VCaP (cell line): ENCODE results near the gene ANXA2.
A peak's percentile ranks its signal among the peaks of the same experiment; 100 is the strongest.
"Not testable (repeated sequence)": the region's sequence is repeated elsewhere in the genome, so short reads cannot be mapped to it uniquely, and the experiment has no call there.

Source experiments
- H3K27ac ChIP-seq: fragments of 450-650 bp; 2 replicates; pipeline ENCODE4 v1.5.1; 2017
- TF ChIP-seq, protein P1 (sequence below): fragments of 450-650 bp; conservative IDR thresholded peaks from 2 replicates; pipeline ENCODE4 v1.5.1; 2017; ENCODE audit warnings: mild to moderate bottlenecking, moderate library complexity

The ANXA2 gene

DNA sequence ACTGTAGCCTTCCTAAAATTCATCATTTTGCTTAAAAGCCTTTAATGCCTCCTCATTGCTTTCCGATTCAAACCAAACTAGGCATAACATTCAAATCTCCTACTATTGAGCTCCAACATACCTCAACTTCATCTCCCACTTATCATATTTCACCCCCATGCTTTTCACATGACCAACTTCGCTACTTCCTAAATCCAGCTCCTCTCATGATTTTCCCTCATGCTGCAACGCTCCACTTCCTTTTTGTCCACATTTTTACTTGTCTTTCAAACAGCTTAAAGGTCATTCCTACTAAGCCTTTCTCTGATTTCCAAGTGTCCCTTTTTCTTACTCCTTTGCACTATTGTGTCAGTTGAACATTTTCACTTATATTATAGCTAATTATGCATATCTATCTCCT, 20.3 kb upstream of the ANXA2 start:
- no peak overlapping the region for H3K27ac ChIP-seq
- TF ChIP-seq, protein P1, sequence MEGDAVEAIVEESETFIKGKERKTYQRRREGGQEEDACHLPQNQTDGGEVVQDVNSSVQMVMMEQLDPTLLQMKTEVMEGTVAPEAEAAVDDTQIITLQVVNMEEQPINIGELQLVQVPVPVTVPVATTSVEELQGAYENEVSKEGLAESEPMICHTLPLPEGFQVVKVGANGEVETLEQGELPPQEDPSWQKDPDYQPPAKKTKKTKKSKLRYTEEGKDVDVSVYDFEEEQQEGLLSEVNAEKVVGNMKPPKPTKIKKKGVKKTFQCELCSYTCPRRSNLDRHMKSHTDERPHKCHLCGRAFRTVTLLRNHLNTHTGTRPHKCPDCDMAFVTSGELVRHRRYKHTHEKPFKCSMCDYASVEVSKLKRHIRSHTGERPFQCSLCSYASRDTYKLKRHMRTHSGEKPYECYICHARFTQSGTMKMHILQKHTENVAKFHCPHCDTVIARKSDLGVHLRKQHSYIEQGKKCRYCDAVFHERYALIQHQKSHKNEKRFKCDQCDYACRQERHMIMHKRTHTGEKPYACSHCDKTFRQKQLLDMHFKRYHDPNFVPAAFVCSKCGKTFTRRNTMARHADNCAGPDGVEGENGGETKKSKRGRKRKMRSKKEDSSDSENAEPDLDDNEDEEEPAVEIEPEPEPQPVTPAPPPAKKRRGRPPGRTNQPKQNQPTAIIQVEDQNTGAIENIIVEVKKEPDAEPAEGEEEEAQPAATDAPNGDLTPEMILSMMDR = no peak

- TF ChIP-seq, protein P1 = no peak
- H3K27ac ChIP-seq = no peak overlapping the region
These were observed 19.3 kb upstream of the ANXA2 start for GRCh38 chr15:60417112-60417511.

GRCh38 chr15:60416484-60416883, 18.7 kb upstream of the ANXA2 start:
- TF ChIP-seq, protein P1 = no peak
- H3K27ac ChIP-seq = no peak overlapping the region

GRCh38 chr15:60414016-60414682, 16.4 kb upstream of the ANXA2 start:
- peak overlapping the region; percentile 22; the same call in 1 of the 2 replicates for H3K27ac ChIP-seq
- TF ChIP-seq, protein P1 = no peak

DNA sequence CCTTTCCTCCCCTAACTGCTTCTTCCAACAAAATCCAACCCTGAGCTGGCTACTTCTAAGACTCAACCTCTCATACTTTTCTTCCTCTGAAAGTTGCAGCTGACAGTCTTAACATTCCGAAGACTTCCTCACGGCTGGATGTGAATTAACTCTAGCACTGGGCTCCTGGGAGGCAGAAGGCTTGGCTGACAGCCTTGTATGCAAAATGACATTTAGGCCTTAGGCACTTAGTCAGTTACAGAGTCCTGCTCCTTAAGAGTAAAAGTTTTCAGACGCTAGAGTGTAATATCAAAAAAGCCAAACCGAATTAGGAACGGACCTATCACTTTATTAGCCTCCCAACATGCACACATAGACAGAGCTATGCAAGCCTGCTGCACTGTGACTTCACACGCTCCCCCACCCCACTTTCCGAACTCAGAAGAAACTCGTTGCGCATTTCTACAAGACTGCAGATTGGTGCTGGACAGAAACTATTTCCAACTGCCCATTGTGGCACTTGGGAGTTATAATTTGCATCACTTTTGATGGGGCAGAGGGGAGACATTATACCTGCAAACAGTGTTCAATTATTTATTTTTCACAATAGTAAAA, 15.5 kb upstream of the ANXA2 start:
- TF ChIP-seq, protein P1 = no peak
- H3K27ac ChIP-seq = peak overlapping the region; percentile 22; the same call in 1 of the 2 replicates

DNA sequence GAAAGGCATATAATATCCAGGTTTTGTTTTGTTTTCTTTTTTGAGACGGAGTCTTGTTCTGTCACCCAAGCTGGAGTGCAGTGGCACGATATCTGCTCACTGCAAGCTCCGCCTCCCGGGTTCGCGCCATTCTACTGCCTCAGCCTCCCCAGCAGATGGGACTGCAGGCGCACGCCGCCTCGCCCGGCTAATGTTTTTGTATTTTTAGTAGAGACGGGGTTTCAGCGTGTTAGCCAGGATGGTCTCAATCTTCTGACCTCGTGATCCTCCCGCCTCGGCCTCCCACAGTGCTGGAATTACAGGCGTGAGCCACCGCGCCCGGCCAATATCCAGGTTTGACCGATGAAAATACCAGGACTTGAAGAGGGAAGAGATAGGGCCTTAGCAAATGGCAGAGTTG, 15.0 kb upstream of the ANXA2 start:
- H3K27ac ChIP-seq = not testable (repeated sequence)

- no peak overlapping the region for H3K27ac ChIP-seq
- TF ChIP-seq, protein P1 = no peak
These were observed 14.1 kb upstream of the ANXA2 start for GRCh38 chr15:60411774-60412425.

- not testable (repeated sequence) for H3K27ac ChIP-seq
These were observed 12.6 kb upstream of the ANXA2 start for GRCh38 chr15:60410350-60410749.
